CD4-positive, alpha-beta memory T cell (primary cell): Measurements from ENCODE around the gene NELFA. TPM values are rescaled to one million over a fixed set of nuclear protein-coding genes. Genes with fewer than 3 reads are reported as not detected.
A peak's percentile ranks its signal among the peaks of the same experiment; 100 is the strongest.
"Not testable (repeated sequence)": the region's sequence is repeated elsewhere in the genome, so short reads cannot be mapped to it uniquely, and the experiment has no call there.

ENCODE experiments used
- CTCF ChIA-PET: fragments of 350-600 bp; sonication (Branson Sonifier 250); formaldehyde crosslinking; loops from one replicate; lab custom pipeline; 2021; ENCODE audit warnings: inconsistent platforms; ENCODE audit not compliant: partially characterized antibody; lab: Charles Lee
- POLR2A ChIA-PET: fragments of 350-600 bp; sonication (Branson Sonifier 250); formaldehyde crosslinking; loops from one replicate; lab custom pipeline; 2021; ENCODE audit not compliant: partially characterized antibody; lab: Charles Lee
- DNase-seq, 5 donors: peaks; one replicate each; pipeline versions ENCODE4 v3.0.0 to v3.0.0-alpha.2; 2020 to 2022; ENCODE audit warnings: mixed read lengths in 1 of 5
- H3K27ac ChIP-seq: one replicate; pipeline ENCODE4 v1.7.0; 2013; ENCODE audit warnings: low read depth, low read length
- H3K27me3 ChIP-seq: 2 replicates; pipeline ENCODE4 v1.7.0; 2013; ENCODE audit warnings: mild to moderate bottlenecking, low read length, moderate library complexity; ENCODE audit not compliant: insufficient read depth
- H3K36me3 ChIP-seq: 2 replicates; pipeline ENCODE4 v1.7.0; 2013; ENCODE audit warnings: mild to moderate bottlenecking, low read length, moderate library complexity; ENCODE audit not compliant: insufficient read depth
- H3K4me1 ChIP-seq: 2 replicates; pipeline ENCODE4 v1.7.0; 2013; ENCODE audit warnings: mild to moderate bottlenecking, low read length, moderate library complexity; ENCODE audit not compliant: insufficient read depth
- H3K4me3 ChIP-seq, 2 donors: one replicate each; pipeline ENCODE4 v1.7.0; 2013; ENCODE audit warnings: low read length in 2 of 2, mild to moderate bottlenecking in 1 of 2
- H3K9me3 ChIP-seq, 2 donors: one replicate each; pipeline ENCODE4 v1.7.0; 2013; ENCODE audit warnings: low read length in 2 of 2, control low read depth in 1 of 2; ENCODE audit not compliant: control insufficient read depth in 1 of 2
- H3K27ac Mint-ChIP-seq, 7 donors: one replicate each; pipeline ENCODE4 v1.8.0; 2020 to 2021; ENCODE audit warnings: mixed read lengths in 7 of 7, mild to moderate bottlenecking in 6 of 7, inconsistent platforms in 3 of 7, moderate library complexity in 3 of 7
- H3K27me3 Mint-ChIP-seq, 2 donors: one replicate each; pipeline ENCODE4 v1.8.0; 2020 to 2021; ENCODE audit warnings: mixed read lengths in 2 of 2
- H3K36me3 Mint-ChIP-seq, 2 donors: one replicate each; pipeline ENCODE4 v1.8.0; 2020 to 2021; ENCODE audit warnings: mixed read lengths in 2 of 2, inconsistent platforms in 1 of 2, mild to moderate bottlenecking in 1 of 2
- H3K4me1 Mint-ChIP-seq, 4 donors: one replicate each; pipeline ENCODE4 v1.8.0; 2020 to 2021; ENCODE audit warnings: mixed read lengths in 4 of 4, mild to moderate bottlenecking in 1 of 4
- H3K4me3 Mint-ChIP-seq, 8 donors: one replicate each; pipeline ENCODE4 v1.8.0; 2020 to 2021; ENCODE audit warnings: mixed read lengths in 8 of 8, mild to moderate bottlenecking in 7 of 8, moderate library complexity in 6 of 8, inconsistent platforms in 3 of 8
- H3K9me3 Mint-ChIP-seq, 8 donors: one replicate each; pipeline ENCODE4 v1.8.0; 2020 to 2021; ENCODE audit warnings: mixed read lengths in 8 of 8, mild to moderate bottlenecking in 5 of 8, inconsistent platforms in 3 of 8, moderate library complexity in 1 of 8
- intact Hi-C: fragments of 100-400 bp; cut with micrococcal nuclease; formaldehyde crosslinking; loops from one replicate; pipeline ENCODE4 v1.15.1; 2023
- polyA plus RNA-seq, 2 donors: library from polyadenylated mRNA; unstranded; fragments of 300-500 nt; fragmentation: Illumina TruSeq; gene quantifications; one replicate each; pipeline ENCODE4 v1.2.3, GENCODE V29; 2021
- total RNA-seq, 2 experiments: library from RNA; stranded (reverse); gene quantifications; one replicate each; pipeline ENCODE4 v1.2.3, GENCODE V29; 2021

Gene NELFA
- total and polyA plus RNA-seq, 4 experiments from 2014 or later: 12.1 to 48.3 (median 42.3) TPM

DNA sequence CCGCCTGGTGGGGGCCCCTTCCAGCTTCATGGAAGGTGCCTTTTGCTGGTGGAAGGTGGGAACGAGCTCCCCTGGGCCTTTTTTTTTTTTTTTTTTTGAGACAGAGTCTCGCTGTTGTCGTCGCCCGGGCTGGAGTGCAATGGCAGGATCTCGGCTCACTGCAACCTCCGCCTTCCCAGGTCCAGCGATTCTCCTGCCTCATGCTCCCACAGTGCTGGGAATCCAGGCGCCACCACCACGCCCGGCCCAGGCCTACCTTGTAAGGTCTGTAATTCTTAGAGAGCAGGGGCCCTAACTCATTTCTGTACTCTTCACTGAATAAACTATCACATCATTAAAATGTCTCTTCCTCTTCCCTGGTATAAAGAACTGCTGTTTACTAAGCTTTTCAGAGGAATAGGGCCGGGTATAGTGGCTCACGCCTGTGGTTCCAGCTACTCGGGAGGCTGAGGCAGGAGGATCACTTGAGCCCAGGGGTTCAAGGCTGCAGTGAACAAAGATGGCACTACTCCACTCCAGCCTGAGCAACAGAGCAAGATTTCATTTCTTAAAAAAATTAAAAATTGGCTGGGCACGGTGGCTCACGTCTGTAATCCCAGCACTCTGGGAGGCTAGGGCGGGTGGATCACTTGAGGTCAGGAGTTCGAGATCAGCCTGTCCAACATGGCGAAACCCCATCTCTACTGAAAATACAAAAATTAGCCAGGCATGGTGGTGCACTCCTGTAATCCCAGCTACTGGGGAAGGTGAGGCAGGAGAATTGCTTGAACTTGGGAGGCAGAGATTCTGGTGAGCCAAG, 14.9 kb downstream of the NELFA start:
- DNase-seq, POLR2A ChIA-PET, H3K27ac ChIP-seq, H3K27me3 Mint-ChIP-seq, H3K4me1 ChIP-seq, H3K4me3 Mint-ChIP-seq, H3K27me3 ChIP-seq, intact Hi-C loops, H3K4me3 ChIP-seq, H3K9me3 ChIP-seq, CTCF ChIA-PET: not testable (repeated sequence)
- peak overlapping the region in 1 of 7 donors; percentile 55 for H3K27ac Mint-ChIP-seq
- peaks cover 22% of the 10 kb centered on the region for H3K36me3 ChIP-seq
- H3K9me3 Mint-ChIP-seq: peaks cover 4 to 32% (median 18%) of the 10 kb centered on the region in 8 donors
- H3K36me3 Mint-ChIP-seq: peaks cover 44 to 55% of the 10 kb centered on the region in 2 donors
- peaks cover 9 to 30% (median 22%) of the 10 kb centered on the region in 4 donors for H3K4me1 Mint-ChIP-seq

GRCh38 chr4:1993169-1993516, 15.6 kb downstream of the NELFA start:
- no peak for DNase-seq
- peaks cover 9 to 22% (median 15%) of the 10 kb centered on the region in 4 donors for H3K4me1 Mint-ChIP-seq
- H3K4me1 ChIP-seq: no peaks in the 10 kb centered on the region
- no peaks in the 10 kb centered on the region for H3K27me3 Mint-ChIP-seq
- POLR2A ChIA-PET: no interaction called here
- no peak overlapping the region for H3K27ac Mint-ChIP-seq
- H3K27me3 ChIP-seq: no peaks in the 10 kb centered on the region
- CTCF ChIA-PET: no interaction called here
- intact Hi-C loops: no loop called here
- H3K4me3 ChIP-seq: no peak overlapping the region
- no peak overlapping the region for H3K4me3 Mint-ChIP-seq
- H3K36me3 ChIP-seq: peaks cover 22% of the 10 kb centered on the region
- H3K9me3 ChIP-seq: peaks cover 0 to 6% of the 10 kb centered on the region in 2 donors
- H3K9me3 Mint-ChIP-seq: peaks cover 0 to 24% (median 14%) of the 10 kb centered on the region in 8 donors
- H3K36me3 Mint-ChIP-seq: peaks cover 36 to 52% of the 10 kb centered on the region in 2 donors
- no peak overlapping the region for H3K27ac ChIP-seq

GRCh38 chr4:1992468-1993168, 16.2 kb downstream of the NELFA start:
- Mint-ChIP-seq H3K27me3 (no peaks in the 10 kb centered on the region), H3K27ac (no peak overlapping the region), H3K36me3 (peaks cover 31 to 52% of the 10 kb centered on the region in 2 donors), H3K9me3 (peaks cover 0 to 19% (median 9%) of the 10 kb centered on the region in 8 donors), H3K4me3 (no peak overlapping the region), H3K4me1 (peaks cover 9 to 17% (median 13%) of the 10 kb centered on the region in 4 donors)
- ChIA-PET CTCF (no interaction called here), POLR2A (no interaction called here)
- Histone ChIP-seq H3K4me3 (no peak overlapping the region), H3K4me1 (no peaks in the 10 kb centered on the region), H3K36me3 (peaks cover 27% of the 10 kb centered on the region), H3K9me3 (peaks cover 0 to under 1% of the 10 kb centered on the region in 2 donors), H3K27me3 (no peaks in the 10 kb centered on the region), H3K27ac (no peak overlapping the region)
- intact Hi-C loops: no loop called here
- no peak for DNase-seq

DNA sequence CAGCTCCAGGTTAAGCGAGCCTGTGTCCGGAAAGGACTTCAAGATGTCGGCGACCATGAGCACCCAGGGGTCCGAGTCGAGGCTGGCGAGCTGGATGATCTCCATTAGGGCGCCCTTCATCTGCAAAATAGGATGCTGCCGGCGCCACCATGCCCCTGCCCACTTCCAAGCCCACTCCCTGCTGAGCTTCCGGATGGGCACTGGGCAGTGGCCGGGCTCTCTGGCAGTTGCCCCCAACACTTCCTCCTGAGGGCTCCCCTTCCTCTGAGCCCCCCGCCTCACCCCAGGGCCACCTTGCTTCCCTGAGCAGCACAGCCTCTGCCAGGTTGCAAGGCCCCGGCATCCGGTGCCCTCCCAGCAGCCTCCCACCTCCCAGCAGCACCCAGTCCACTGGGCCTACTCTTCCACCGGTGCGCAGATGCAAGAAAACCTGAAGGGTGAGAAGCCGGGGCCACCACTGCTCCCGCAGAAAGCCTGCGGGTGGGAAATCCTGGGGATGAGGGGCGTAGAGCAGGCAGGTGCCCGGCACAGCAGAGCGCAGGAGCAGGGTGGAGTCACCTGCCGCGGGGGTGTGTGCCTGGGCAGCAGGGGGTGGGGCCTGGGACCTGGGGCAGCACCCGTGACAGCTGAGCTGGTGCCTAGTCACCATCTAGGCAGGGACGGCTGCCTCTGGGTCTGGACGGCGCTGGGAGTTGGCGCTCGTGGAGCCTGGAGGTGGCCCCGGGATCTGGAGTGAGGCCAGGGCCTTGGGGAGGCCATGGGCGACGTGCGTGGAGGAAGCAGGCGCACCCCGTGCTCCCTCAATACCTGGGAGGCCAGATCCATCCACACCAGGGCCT, 17.0 kb downstream of the NELFA start:
- no peaks in the 10 kb centered on the region for H3K27me3 Mint-ChIP-seq
- H3K36me3 Mint-ChIP-seq: peaks cover 23 to 45% of the 10 kb centered on the region in 2 donors
- H3K4me1 Mint-ChIP-seq: peaks cover 8 to 12% (median 10%) of the 10 kb centered on the region in 4 donors
- CTCF ChIA-PET: no interaction called here
- H3K27ac ChIP-seq: no peak overlapping the region
- H3K4me1 ChIP-seq: no peaks in the 10 kb centered on the region
- no peaks in the 10 kb centered on the region for H3K9me3 ChIP-seq
- peaks cover 34% of the 10 kb centered on the region for H3K36me3 ChIP-seq
- DNase-seq: no peak
- POLR2A ChIA-PET: no interaction called here
- no peak overlapping the region for H3K4me3 Mint-ChIP-seq
- H3K27me3 ChIP-seq: no peaks in the 10 kb centered on the region
- intact Hi-C loops: no loop called here
- H3K27ac Mint-ChIP-seq: no peak overlapping the region
- peaks cover 0 to 11% (median 3%) of the 10 kb centered on the region in 8 donors for H3K9me3 Mint-ChIP-seq
- H3K4me3 ChIP-seq: no peak overlapping the region

- CTCF ChIA-PET: no interaction called here
- peaks cover 36% of the 10 kb centered on the region for H3K36me3 ChIP-seq
Observed at GRCh38 chr4:1991087-1991486, 17.7 kb downstream of the NELFA start.

DNA sequence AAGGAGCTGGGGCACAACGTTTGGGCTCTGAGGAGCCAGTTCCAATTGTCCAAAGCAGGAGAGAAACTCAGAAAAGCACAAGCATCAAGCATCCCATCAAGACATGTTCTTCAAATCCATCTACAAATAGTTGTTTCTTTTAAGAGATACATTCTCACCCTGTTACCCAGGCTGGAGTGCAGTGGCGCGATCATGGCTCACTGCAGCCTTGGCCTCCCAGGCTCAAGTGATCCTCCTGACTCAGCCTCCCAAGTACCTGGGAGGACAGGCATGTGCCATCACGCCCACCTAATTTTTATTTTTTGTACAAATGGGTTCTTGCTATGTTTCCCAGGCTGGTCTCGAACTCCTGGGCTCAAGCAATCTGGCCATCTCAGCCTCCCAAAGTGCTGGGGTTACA, 18.1 kb downstream of the NELFA start:
- Mint-ChIP-seq H3K4me3 (no peak overlapping the region), H3K9me3 (no peaks in the 10 kb centered on the region), H3K36me3 (peaks cover 14 to 36% of the 10 kb centered on the region in 2 donors), H3K27ac (peak overlapping the region in 1 of 7 donors; percentile 71), H3K4me1 (peaks cover 2 to 4% (median 4%) of the 10 kb centered on the region in 4 donors), H3K27me3 (no peaks in the 10 kb centered on the region)
- H3K27ac ChIP-seq: no peak overlapping the region
- no peaks in the 10 kb centered on the region for H3K9me3 ChIP-seq
- H3K27me3 ChIP-seq: no peaks in the 10 kb centered on the region
- ChIA-PET CTCF (no interaction called here), POLR2A (no interaction called here)
- DNase-seq: no peak
- H3K4me1 ChIP-seq: no peaks in the 10 kb centered on the region
- peaks cover 40% of the 10 kb centered on the region for H3K36me3 ChIP-seq
- H3K4me3 ChIP-seq: no peak overlapping the region
- intact Hi-C loops: no loop called here

More at GRCh38 chr4:1991087-1991486, 17.7 kb downstream of the NELFA start:
- Histone ChIP-seq H3K4me3 (no peak overlapping the region), H3K9me3 (no peaks in the 10 kb centered on the region), H3K4me1 (no peaks in the 10 kb centered on the region), H3K27ac (no peak overlapping the region), H3K27me3 (no peaks in the 10 kb centered on the region)
- Mint-ChIP-seq H3K9me3 (peaks cover 0 to 3% (median under 1%) of the 10 kb centered on the region in 8 donors), H3K4me1 (peaks cover 6 to 7% (median 6%) of the 10 kb centered on the region in 4 donors), H3K27me3 (no peaks in the 10 kb centered on the region), H3K27ac (no peak overlapping the region), H3K36me3 (peaks cover 18 to 40% of the 10 kb centered on the region in 2 donors), H3K4me3 (no peak overlapping the region)
- DNase-seq: no peak
- POLR2A ChIA-PET: no interaction called here
- intact Hi-C loops: no loop called here

- Mint-ChIP-seq H3K9me3 (no peaks in the 10 kb centered on the region), H3K27ac (peak overlapping the region in 1 of 7 donors; percentile 71), H3K4me3 (no peak overlapping the region), H3K4me1 (peaks cover 0 to 2% (median under 1%) of the 10 kb centered on the region in 4 donors), H3K27me3 (no peaks in the 10 kb centered on the region), H3K36me3 (peaks cover 11 to 37% of the 10 kb centered on the region in 2 donors)
- no peaks in the 10 kb centered on the region for H3K9me3 ChIP-seq
- H3K27me3 ChIP-seq: no peaks in the 10 kb centered on the region
- ChIA-PET CTCF (no interaction called here), POLR2A (no interaction called here)
- DNase-seq: no peak
- H3K4me1 ChIP-seq: no peaks in the 10 kb centered on the region
- no peak overlapping the region for H3K4me3 ChIP-seq
- intact Hi-C loops: no loop called here
- H3K36me3 ChIP-seq: peaks cover 42% of the 10 kb centered on the region
- H3K27ac ChIP-seq: no peak overlapping the region
Observed at GRCh38 chr4:1990348-1990645, 18.5 kb downstream of the NELFA start.
